C4-2B (cell line): ENCODE measurements around the gene TP53TG3F.
"Not testable (repeated sequence)": the region's sequence is repeated elsewhere in the genome, so short reads cannot be mapped to it uniquely, and the experiment has no call there.

Source experiments
- ZFX ChIP-seq: fragments of 450-650 bp; IDR thresholded peaks from 2 replicates; pipeline ENCODE4 v1.6.1; 2017
- TF ChIP-seq, protein P1 (sequence below): fragments of 450-650 bp; conservative IDR thresholded peaks from 2 replicates; pipeline ENCODE4 v1.5.1; 2017; ENCODE audit warnings: mild to moderate bottlenecking

DNA sequence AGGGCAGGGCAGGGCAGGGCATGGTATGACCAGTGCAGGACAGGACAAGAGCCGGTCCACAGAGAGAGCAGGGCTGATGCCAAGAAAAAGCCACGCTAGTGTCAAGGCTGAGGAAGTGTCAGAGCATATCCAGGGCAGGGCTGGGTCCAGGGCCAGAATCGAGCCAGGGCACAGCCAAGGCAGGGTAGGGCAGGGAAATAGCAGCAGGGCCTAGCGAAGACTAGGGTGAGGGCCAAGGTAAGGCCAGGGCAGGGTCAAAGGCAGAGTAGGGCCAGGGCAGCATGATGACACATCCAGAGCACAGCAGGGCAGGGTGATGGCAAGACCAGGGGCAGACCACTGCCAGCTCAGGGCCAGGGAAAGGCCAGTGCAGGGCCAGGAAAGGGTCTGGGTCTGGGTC lies 49.7 kb downstream of the TP53TG3F start:
- TF ChIP-seq, protein P1, sequence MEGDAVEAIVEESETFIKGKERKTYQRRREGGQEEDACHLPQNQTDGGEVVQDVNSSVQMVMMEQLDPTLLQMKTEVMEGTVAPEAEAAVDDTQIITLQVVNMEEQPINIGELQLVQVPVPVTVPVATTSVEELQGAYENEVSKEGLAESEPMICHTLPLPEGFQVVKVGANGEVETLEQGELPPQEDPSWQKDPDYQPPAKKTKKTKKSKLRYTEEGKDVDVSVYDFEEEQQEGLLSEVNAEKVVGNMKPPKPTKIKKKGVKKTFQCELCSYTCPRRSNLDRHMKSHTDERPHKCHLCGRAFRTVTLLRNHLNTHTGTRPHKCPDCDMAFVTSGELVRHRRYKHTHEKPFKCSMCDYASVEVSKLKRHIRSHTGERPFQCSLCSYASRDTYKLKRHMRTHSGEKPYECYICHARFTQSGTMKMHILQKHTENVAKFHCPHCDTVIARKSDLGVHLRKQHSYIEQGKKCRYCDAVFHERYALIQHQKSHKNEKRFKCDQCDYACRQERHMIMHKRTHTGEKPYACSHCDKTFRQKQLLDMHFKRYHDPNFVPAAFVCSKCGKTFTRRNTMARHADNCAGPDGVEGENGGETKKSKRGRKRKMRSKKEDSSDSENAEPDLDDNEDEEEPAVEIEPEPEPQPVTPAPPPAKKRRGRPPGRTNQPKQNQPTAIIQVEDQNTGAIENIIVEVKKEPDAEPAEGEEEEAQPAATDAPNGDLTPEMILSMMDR: not testable (repeated sequence)
- not testable (repeated sequence) for TF ChIP-seq ZFX
